Tibial nerve (tissue), 4 donors: ENCODE data around the gene SMIM38.

Source experiments
- EP300 ChIP-seq, 2 donors: sonication (generic); formaldehyde crosslinking; IDR thresholded peaks; one replicate each; pipeline ENCODE4 v1.6.1; 2017; ENCODE audit warnings: antibody characterized with exemption in 2 of 2, mild to moderate bottlenecking in 1 of 2
- POLR2A ChIP-seq, 2 donors: fragments of 450-650 bp; IDR thresholded peaks; one replicate each; pipeline ENCODE4 v1.6.1; 2017; ENCODE audit warnings: antibody characterized with exemption in 2 of 2, mild to moderate bottlenecking in 2 of 2, moderate library complexity in 2 of 2
- TF ChIP-seq, protein P1 (sequence below), 5 experiments: fragments of 200-600 bp in 3 of 5; fragments of 450-650 bp in 2 of 5; sonication (generic) in 3 of 5; IDR thresholded peaks; one replicate each; pipeline ENCODE4 v1.5.1; 2016 to 2019; ENCODE audit warnings: antibody characterized with exemption in 5 of 5, mild to moderate bottlenecking in 3 of 5, moderate library complexity in 2 of 5

GRCh38 chr11:69122326-69122629 lies 33.5 kb upstream of the SMIM38 start:
- TF ChIP-seq POLR2A (IDR thresholded peaks at IDR 0.05) (no peak), EP300 (IDR thresholded peaks at IDR 0.05) (no peak)
- TF ChIP-seq, protein P1, sequence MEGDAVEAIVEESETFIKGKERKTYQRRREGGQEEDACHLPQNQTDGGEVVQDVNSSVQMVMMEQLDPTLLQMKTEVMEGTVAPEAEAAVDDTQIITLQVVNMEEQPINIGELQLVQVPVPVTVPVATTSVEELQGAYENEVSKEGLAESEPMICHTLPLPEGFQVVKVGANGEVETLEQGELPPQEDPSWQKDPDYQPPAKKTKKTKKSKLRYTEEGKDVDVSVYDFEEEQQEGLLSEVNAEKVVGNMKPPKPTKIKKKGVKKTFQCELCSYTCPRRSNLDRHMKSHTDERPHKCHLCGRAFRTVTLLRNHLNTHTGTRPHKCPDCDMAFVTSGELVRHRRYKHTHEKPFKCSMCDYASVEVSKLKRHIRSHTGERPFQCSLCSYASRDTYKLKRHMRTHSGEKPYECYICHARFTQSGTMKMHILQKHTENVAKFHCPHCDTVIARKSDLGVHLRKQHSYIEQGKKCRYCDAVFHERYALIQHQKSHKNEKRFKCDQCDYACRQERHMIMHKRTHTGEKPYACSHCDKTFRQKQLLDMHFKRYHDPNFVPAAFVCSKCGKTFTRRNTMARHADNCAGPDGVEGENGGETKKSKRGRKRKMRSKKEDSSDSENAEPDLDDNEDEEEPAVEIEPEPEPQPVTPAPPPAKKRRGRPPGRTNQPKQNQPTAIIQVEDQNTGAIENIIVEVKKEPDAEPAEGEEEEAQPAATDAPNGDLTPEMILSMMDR (IDR thresholded peaks at IDR 0.05): no peak
